CD14-positive monocyte (primary cell): ENCODE results near the gene TPPP2. TPM values are rescaled to one million over a fixed set of nuclear protein-coding genes. Genes with fewer than 3 reads are reported as not detected.

Source experiments
- DNase-seq, 3 donors: peaks; one replicate each; pipeline ENCODE4 v3.0.0-alpha.2; 2011 to 2022
- H2AFZ ChIP-seq: 2 replicates; pipeline ENCODE4 v1.6.0; 2012; ENCODE audit warnings: mild to moderate bottlenecking, low read depth, low read length, inconsistent platforms; ENCODE audit not compliant: insufficient read depth, poor library complexity, severe bottlenecking
- H3K27ac ChIP-seq, 2 donors: 1 replicate in 1 of 2; 2 replicates in 1 of 2; pipeline ENCODE4 v1.5.1; 2012 to 2013; ENCODE audit warnings: low read length in 2 of 2, control low read depth in 1 of 2, inconsistent platforms in 1 of 2, low read depth in 1 of 2, mild to moderate bottlenecking in 1 of 2
- H3K27me3 ChIP-seq, 2 donors: one replicate each; pipeline versions ENCODE4 v1.6.0 to v1.6.1; 2011 to 2013; ENCODE audit warnings: low read length in 2 of 2; ENCODE audit not compliant: control insufficient read depth in 2 of 2, insufficient read depth in 2 of 2
- H3K36me3 ChIP-seq, 2 donors: replicated peaks in 1 of 2; 1 replicate in 1 of 2; 2 replicates in 1 of 2; pipeline versions ENCODE4 v1.5.1 to v1.6.1; 2012 to 2013; ENCODE audit warnings: low read length in 2 of 2, control low read depth in 1 of 2, inconsistent platforms in 1 of 2, mild to moderate bottlenecking in 1 of 2; ENCODE audit not compliant: insufficient read depth in 2 of 2, control insufficient read depth in 1 of 2
- H3K4me1 ChIP-seq, 2 donors: 1 replicate in 1 of 2; 2 replicates in 1 of 2; pipeline versions ENCODE4 v1.5.1 to v1.6.1; 2012 to 2013; ENCODE audit warnings: low read length in 2 of 2, control low read depth in 1 of 2, inconsistent platforms in 1 of 2, mild to moderate bottlenecking in 1 of 2, moderate library complexity in 1 of 2; ENCODE audit not compliant: insufficient read depth in 2 of 2, control insufficient read depth in 1 of 2
- H3K4me2 ChIP-seq: replicated peaks from 2 replicates; pipeline ENCODE3; 2012; ENCODE audit warnings: low read length, moderate library complexity, mild to moderate bottlenecking; ENCODE audit not compliant: poor library complexity, severe bottlenecking; ENCODE audit errors: extremely low read depth
- H3K4me3 ChIP-seq, 3 experiments: fragments of 200-600 bp in 1 of 3; sonication (generic) in 1 of 3; replicated peaks in 1 of 3; 1 replicate in 2 of 3; 2 replicates in 1 of 3; pipeline ENCODE4 v1.5.1; 2011 to 2013; ENCODE audit warnings: low read length in 3 of 3, mild to moderate bottlenecking in 3 of 3, control low read depth in 2 of 3, low read depth in 2 of 3, inconsistent platforms in 1 of 3, moderate library complexity in 1 of 3
- H3K79me2 ChIP-seq: 2 replicates; pipeline ENCODE4 v1.6.0; 2012; ENCODE audit warnings: mild to moderate bottlenecking, control low read depth, inconsistent platforms, low read length, moderate library complexity; ENCODE audit not compliant: insufficient read depth
- H3K9ac ChIP-seq: 2 replicates; pipeline ENCODE4 v1.6.0; 2017; ENCODE audit warnings: low read length, mild to moderate bottlenecking; ENCODE audit not compliant: insufficient read depth, poor library complexity, severe bottlenecking
- H3K9me3 ChIP-seq, 2 donors: replicated peaks in 1 of 2; 1 replicate in 1 of 2; 2 replicates in 1 of 2; pipeline versions ENCODE4 v1.5.1 to v1.6.1; 2012 to 2013; ENCODE audit warnings: low read length in 2 of 2, control low read depth in 1 of 2; ENCODE audit not compliant: control insufficient read depth in 1 of 2, insufficient read depth in 1 of 2
- H4K20me1 ChIP-seq: 2 replicates; pipeline ENCODE4 v1.6.0; 2012; ENCODE audit warnings: mild to moderate bottlenecking, low read length, control low read depth, moderate library complexity; ENCODE audit not compliant: insufficient read depth
- H3K27ac Mint-ChIP-seq, 7 donors: one replicate each; pipeline ENCODE4 v1.8.0; 2020; ENCODE audit warnings: mild to moderate bottlenecking in 7 of 7, mixed read lengths in 7 of 7, moderate library complexity in 6 of 7, inconsistent platforms in 2 of 7
- H3K27me3 Mint-ChIP-seq, 3 donors: one replicate each; pipeline ENCODE4 v1.8.0; 2021 to 2022; ENCODE audit warnings: low read depth in 3 of 3, mild to moderate bottlenecking in 3 of 3, mixed read lengths in 3 of 3, moderate library complexity in 3 of 3, inconsistent platforms in 1 of 3
- H3K36me3 Mint-ChIP-seq, 2 donors: one replicate each; pipeline ENCODE4 v1.8.0; 2020; ENCODE audit warnings: mixed read lengths in 2 of 2, inconsistent platforms in 1 of 2, mild to moderate bottlenecking in 1 of 2
- H3K4me1 Mint-ChIP-seq: one replicate; pipeline ENCODE4 v1.8.0; 2020; ENCODE audit warnings: mild to moderate bottlenecking, mixed read lengths
- H3K4me3 Mint-ChIP-seq, 2 donors: one replicate each; pipeline ENCODE4 v1.8.0; 2020; ENCODE audit warnings: mild to moderate bottlenecking in 2 of 2, mixed read lengths in 2 of 2, moderate library complexity in 1 of 2
- H3K9me3 Mint-ChIP-seq, 7 donors: one replicate each; pipeline ENCODE4 v1.8.0; 2020 to 2022; ENCODE audit warnings: mixed read lengths in 7 of 7, mild to moderate bottlenecking in 6 of 7, moderate library complexity in 6 of 7, inconsistent platforms in 2 of 7
- WGBS: methylation state at CpG from one replicate; pipeline ENCODE4 v1.1.5; 2013; ENCODE audit warnings: missing lambda C conversion rate; ENCODE audit not compliant: insufficient coverage; 5-methylcytosine and 5-hydroxymethylcytosine counted together
- intact Hi-C, 2 donors: fragments of 100-400 bp; cut with micrococcal nuclease; formaldehyde crosslinking; loops; one replicate each; pipeline versions ENCODE4 v1.15.0 to v1.15.1; 2023
- polyA plus RNA-seq, 3 donors: library from polyadenylated mRNA; depleted of rRNA in 1 of 3; unstranded in 2 of 3; stranded (reverse) in 1 of 3; fragments of 300-500 nt in 2 of 3; fragments of >200 nt in 1 of 3; fragmentation: Illumina TruSeq in 2 of 3; gene quantifications; 1 replicate in 2 of 3; 2 replicates in 1 of 3; pipeline ENCODE4 v1.2.3, GENCODE V29; 2012 to 2021
- TF ChIP-seq, protein P1 (sequence below): fragments of 200-600 bp; IDR thresholded peaks from one replicate; pipeline ENCODE4 v1.8.0; 2022; ENCODE audit warnings: antibody characterized with exemption, mild to moderate bottlenecking

Gene TPPP2
- polyA plus RNA-seq, 3 donors, result not detected

DNA sequence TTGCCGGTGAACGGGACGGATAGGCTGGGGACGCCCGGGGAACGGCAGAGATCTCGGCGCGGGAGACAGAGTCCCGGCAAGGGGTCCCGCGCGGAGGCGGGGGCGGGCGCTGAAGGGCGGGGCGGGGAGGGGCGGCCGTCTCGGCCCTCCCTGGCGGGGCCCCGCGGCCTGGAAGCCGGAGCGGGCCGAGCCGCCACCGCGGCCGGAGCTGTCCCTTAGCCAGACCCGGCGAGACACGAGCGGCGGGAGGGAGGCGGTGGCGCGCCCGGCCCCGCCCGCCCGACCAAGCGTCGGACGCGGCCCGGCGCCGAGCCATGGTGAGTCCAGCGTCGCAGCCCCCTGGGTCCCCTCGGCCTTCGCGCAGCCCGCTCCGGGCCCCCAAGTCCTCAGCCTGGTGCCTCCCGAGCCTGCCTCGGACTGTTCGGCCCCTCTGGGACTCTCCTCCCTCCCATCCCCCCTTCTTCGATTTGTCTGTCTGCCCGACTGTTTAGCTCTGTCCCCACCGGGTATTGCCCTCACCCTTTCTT is 40.1 kb downstream of the TPPP2 start, which contains the start of gene ARHGEF40:
TSS of gene ARHGEF40 (plus strand) at position 222 of the 527 bp plus-strand sequence. CDS start at position 315, 93 bp downstream.
- peak within 1 kb of the TSS; percentile 91 to 94 for H3K4me3 Mint-ChIP-seq
- H3K27me3 ChIP-seq, result peaks cover 0 to 11% of the 10 kb centered on the region in 2 donors
- DNase-seq, result peak in 1 of 3 donors; percentile 40

DNA sequence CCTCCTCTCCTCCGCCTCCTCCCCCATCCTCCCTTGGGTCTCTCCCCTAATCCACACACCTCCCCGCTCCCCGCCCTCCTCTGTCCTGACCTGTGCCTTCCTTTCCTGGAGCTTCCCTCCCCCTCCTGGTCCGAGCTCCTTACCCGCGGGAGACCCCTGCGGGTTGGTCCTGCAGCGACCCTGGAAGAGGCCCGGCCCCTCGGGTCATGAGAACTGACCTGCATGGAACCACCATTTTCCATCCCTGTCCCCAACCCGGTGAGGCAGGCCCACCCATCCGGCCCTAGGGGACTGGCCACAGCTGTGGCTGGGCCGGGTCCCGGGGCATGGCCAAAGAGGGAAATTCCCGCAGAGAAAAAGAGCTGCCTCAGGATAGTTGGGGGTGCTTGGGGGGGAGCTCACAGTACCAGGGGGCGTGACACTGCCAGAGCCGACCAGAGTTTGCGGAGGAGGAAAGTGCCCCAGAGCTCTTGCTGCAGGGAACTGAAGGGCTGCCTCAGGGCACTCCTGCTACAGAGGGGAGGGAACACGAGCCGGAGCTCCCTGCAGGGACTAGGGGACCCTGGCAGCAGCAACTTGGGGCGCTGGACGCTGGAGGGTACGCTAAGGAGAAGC is 40.7 kb downstream of the TPPP2 start:
- DNase-seq, result peak; percentile 39 to 46 (median 41)
- peaks cover 11 to 17% (median 15%) of the 10 kb centered on the region in 3 donors for H3K27me3 Mint-ChIP-seq
- 0% methylated on average over 19 of the region's 23 CpGs for WGBS
- intact Hi-C loops, result loop anchor here (2.0 kb wide), 2 partner anchors 16 to 34 kb away; no protein-coding TSS in a partner anchor
- Histone ChIP-seq H3K4me2 (peak overlapping the region; percentile 82), H3K4me1 (peaks cover 40 to 45% of the 10 kb centered on the region in 2 donors), H3K36me3 (peaks cover 24 to 32% of the 10 kb centered on the region in 2 donors), H4K20me1 (peaks cover 6% of the 10 kb centered on the region), H3K27ac (peak overlapping the region; percentile 90 to 94), H3K9me3 (no peaks in the 10 kb centered on the region), H2AFZ (peak overlapping the region; percentile 82), H3K4me3 (peak overlapping the region; percentile 66 to 95 (median 83)), H3K79me2 (peaks cover 38% of the 10 kb centered on the region), H3K9ac (peak overlapping the region; percentile 86), H3K27me3 (peaks cover 0 to 11% of the 10 kb centered on the region in 2 donors)
- H3K27ac Mint-ChIP-seq, result peak overlapping the region; percentile 92 to 99 (median 98)
- peak overlapping the region; percentile 91 to 94 for H3K4me3 Mint-ChIP-seq
- peaks cover 46% of the 10 kb centered on the region for H3K4me1 Mint-ChIP-seq
- H3K9me3 Mint-ChIP-seq, result peaks cover 0 to 3% (median 0%) of the 10 kb centered on the region in 7 donors
- TF ChIP-seq, protein P1, sequence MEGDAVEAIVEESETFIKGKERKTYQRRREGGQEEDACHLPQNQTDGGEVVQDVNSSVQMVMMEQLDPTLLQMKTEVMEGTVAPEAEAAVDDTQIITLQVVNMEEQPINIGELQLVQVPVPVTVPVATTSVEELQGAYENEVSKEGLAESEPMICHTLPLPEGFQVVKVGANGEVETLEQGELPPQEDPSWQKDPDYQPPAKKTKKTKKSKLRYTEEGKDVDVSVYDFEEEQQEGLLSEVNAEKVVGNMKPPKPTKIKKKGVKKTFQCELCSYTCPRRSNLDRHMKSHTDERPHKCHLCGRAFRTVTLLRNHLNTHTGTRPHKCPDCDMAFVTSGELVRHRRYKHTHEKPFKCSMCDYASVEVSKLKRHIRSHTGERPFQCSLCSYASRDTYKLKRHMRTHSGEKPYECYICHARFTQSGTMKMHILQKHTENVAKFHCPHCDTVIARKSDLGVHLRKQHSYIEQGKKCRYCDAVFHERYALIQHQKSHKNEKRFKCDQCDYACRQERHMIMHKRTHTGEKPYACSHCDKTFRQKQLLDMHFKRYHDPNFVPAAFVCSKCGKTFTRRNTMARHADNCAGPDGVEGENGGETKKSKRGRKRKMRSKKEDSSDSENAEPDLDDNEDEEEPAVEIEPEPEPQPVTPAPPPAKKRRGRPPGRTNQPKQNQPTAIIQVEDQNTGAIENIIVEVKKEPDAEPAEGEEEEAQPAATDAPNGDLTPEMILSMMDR, result no peak
- H3K36me3 Mint-ChIP-seq, result peaks cover 24 to 27% of the 10 kb centered on the region in 2 donors

More for the DNA sequence above, 40.1 kb downstream of the TPPP2 start, which contains the start of gene ARHGEF40:
- Mint-ChIP-seq H3K36me3 (peaks cover 18 to 21% of the 10 kb centered on the region in 2 donors), H3K4me1 (peaks cover 46% of the 10 kb centered on the region), H3K9me3 (peaks cover 0 to 3% (median 0%) of the 10 kb centered on the region in 7 donors), H3K27ac (peak within 1 kb of the TSS; percentile 92 to 99 (median 98)), H3K27me3 (peaks cover 15 to 18% (median 16%) of the 10 kb centered on the region in 3 donors)
- H3K4me3 ChIP-seq, result peak within 1 kb of the TSS; percentile 66 to 95 (median 83)
- peak within 1 kb of the TSS; percentile 83 for H2AFZ ChIP-seq
- H3K9me3 ChIP-seq, result no peaks in the 10 kb centered on the region
- under 1% methylated on average over 63 of the region's 63 CpGs for WGBS
- TF ChIP-seq, protein P1, result no peak
- peaks cover 38% of the 10 kb centered on the region for H3K79me2 ChIP-seq
- peak within 1 kb of the TSS; percentile 82 for H3K4me2 ChIP-seq
- peaks cover 40 to 45% of the 10 kb centered on the region in 2 donors for H3K4me1 ChIP-seq
- H3K27ac ChIP-seq, result peak within 1 kb of the TSS; percentile 90 to 94
- H3K36me3 ChIP-seq, result peaks cover 18 to 26% of the 10 kb centered on the region in 2 donors
- H3K9ac ChIP-seq, result peak within 1 kb of the TSS; percentile 86
- intact Hi-C loops, result loop anchor here (2.0 kb wide), 2 partner anchors 17 to 35 kb away; no protein-coding TSS in a partner anchor
- H4K20me1 ChIP-seq, result peaks cover 6% of the 10 kb centered on the region
